Measurements from ENCODE around the gene QSOX1.

- TF ChIP-seq, protein P1, sequence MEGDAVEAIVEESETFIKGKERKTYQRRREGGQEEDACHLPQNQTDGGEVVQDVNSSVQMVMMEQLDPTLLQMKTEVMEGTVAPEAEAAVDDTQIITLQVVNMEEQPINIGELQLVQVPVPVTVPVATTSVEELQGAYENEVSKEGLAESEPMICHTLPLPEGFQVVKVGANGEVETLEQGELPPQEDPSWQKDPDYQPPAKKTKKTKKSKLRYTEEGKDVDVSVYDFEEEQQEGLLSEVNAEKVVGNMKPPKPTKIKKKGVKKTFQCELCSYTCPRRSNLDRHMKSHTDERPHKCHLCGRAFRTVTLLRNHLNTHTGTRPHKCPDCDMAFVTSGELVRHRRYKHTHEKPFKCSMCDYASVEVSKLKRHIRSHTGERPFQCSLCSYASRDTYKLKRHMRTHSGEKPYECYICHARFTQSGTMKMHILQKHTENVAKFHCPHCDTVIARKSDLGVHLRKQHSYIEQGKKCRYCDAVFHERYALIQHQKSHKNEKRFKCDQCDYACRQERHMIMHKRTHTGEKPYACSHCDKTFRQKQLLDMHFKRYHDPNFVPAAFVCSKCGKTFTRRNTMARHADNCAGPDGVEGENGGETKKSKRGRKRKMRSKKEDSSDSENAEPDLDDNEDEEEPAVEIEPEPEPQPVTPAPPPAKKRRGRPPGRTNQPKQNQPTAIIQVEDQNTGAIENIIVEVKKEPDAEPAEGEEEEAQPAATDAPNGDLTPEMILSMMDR (IDR thresholded peaks at IDR 0.05; ENCODE audit: low read depth, low read length), result no peak
- TF ChIP-seq EZH2phosphoT487 (IDR thresholded peaks at IDR 0.05; ENCODE audit: low read depth), result no peak
These were observed 2.0 kb downstream of the QSOX1 start for GRCh38 chr1:180156631-180157091.

All from OCI-LY3 (cell line).